Esophagus muscularis mucosa (tissue), 4 donors: Measurements from ENCODE around the gene ARFGAP1.
"Not testable (repeated sequence)": the region's sequence is repeated elsewhere in the genome, so short reads cannot be mapped to it uniquely, and the experiment has no call there.

Experiments used
- EP300 ChIP-seq: sonication (generic); formaldehyde crosslinking; IDR thresholded peaks from one replicate; pipeline ENCODE4 v1.6.1; 2017; ENCODE audit warnings: antibody characterized with exemption
- POLR2AphosphoS5 ChIP-seq, 2 donors: sonication (generic); formaldehyde crosslinking; IDR thresholded peaks; one replicate each; pipeline ENCODE4 v1.6.1; 2017; ENCODE audit warnings: antibody characterized with exemption in 2 of 2
- TF ChIP-seq, protein P1 (sequence below), 3 experiments: fragments of 200-600 bp in 2 of 3; fragments of 450-650 bp in 1 of 3; sonication (generic) in 2 of 3; IDR thresholded peaks; one replicate each; pipeline ENCODE4 v1.5.1; 2017 to 2019; ENCODE audit warnings: antibody characterized with exemption in 3 of 3, mild to moderate bottlenecking in 2 of 3, moderate library complexity in 1 of 3

DNA sequence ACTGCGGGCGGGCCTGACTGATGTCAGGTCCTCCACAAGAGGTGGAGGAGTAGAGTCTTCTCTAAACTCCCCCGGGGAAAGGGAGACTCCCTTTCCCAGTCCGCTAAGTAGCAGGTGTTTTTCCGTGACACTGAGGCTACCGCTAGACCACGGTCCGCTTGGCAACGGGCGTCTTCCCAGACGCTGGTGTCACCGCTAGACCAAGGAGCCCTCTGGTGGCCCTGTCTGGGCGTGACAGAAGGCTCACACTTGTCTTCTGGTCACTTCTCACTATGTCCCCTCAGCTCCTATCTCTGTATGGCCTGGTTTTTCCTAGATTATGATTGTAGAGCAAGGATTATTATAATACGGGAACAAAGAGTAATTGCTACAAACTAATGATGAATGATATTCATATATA lies 21.3 kb upstream of the ARFGAP1 start:
- not testable (repeated sequence) for TF ChIP-seq POLR2AphosphoS5 (IDR thresholded peaks at IDR 0.05); EP300
- TF ChIP-seq, protein P1, sequence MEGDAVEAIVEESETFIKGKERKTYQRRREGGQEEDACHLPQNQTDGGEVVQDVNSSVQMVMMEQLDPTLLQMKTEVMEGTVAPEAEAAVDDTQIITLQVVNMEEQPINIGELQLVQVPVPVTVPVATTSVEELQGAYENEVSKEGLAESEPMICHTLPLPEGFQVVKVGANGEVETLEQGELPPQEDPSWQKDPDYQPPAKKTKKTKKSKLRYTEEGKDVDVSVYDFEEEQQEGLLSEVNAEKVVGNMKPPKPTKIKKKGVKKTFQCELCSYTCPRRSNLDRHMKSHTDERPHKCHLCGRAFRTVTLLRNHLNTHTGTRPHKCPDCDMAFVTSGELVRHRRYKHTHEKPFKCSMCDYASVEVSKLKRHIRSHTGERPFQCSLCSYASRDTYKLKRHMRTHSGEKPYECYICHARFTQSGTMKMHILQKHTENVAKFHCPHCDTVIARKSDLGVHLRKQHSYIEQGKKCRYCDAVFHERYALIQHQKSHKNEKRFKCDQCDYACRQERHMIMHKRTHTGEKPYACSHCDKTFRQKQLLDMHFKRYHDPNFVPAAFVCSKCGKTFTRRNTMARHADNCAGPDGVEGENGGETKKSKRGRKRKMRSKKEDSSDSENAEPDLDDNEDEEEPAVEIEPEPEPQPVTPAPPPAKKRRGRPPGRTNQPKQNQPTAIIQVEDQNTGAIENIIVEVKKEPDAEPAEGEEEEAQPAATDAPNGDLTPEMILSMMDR (IDR thresholded peaks at IDR 0.05) = not testable (repeated sequence)
